SH-SY5Y (cell line): ENCODE results near the gene PREX1.

Experiments used
- GATA2 ChIP-seq: IDR thresholded peaks from 2 replicates; pipeline ENCODE4 v1.6.1; 2011; ENCODE audit warnings: mild to moderate bottlenecking, low read depth, low read length
- GATA3 ChIP-seq: IDR thresholded peaks from 2 replicates; pipeline ENCODE4 v1.6.1; 2011; ENCODE audit warnings: low read depth, mild to moderate bottlenecking, low read length, moderate library complexity

The PREX1 gene

GRCh38 chr20:48603116-48603818 is 224.5 kb downstream of the PREX1 start:
- no peak for TF ChIP-seq GATA2
- no peak for TF ChIP-seq GATA3

- no peak for TF ChIP-seq GATA2
- no peak for TF ChIP-seq GATA3
Observed at GRCh38 chr20:48601798-48602197, 226.0 kb downstream of the PREX1 start.

GRCh38 chr20:48600470-48600945 is 227.3 kb downstream of the PREX1 start:
- TF ChIP-seq GATA2 (no peak), GATA3 (no peak)

- TF ChIP-seq GATA3: no peak
- TF ChIP-seq GATA2: no peak
Observed at GRCh38 chr20:48599748-48600469, 227.9 kb downstream of the PREX1 start.

DNA sequence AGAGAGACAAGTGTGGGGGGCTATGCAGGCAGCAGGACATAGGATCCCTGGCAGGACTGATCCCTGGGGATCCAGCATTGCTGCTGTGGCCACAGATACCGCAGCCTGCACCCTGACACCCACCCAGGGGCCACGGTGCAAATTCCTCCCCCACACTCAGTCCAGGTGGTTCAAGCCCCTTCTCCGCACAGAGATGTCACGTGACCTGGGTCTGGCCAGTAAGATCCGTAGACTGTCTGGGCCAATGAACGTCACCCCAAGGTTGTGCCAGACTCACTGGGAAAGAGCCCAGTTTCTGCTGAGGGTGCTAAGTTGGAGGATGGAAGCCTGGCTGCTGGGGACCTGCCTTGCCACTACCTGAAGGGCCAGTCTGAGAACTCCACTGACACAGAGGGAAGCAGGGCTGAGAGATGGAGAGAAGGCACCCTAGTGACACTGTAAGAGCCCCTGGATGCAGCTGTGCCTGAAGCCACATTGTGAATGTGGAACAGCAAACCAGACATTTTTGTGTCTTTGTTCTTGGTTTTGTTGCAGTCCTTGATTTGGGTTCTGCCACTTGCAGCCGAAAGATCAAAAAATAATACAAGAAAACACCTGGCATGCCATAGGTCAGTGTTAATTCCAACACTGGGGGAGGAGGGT is 228.6 kb downstream of the PREX1 start:
- no peak for TF ChIP-seq GATA2
- no peak for TF ChIP-seq GATA3

- TF ChIP-seq GATA3 (no peak), GATA2 (no peak)
Observed at GRCh38 chr20:48597521-48598302, 230.1 kb downstream of the PREX1 start.

GRCh38 chr20:48596334-48596898 is 231.4 kb downstream of the PREX1 start:
- no peak for TF ChIP-seq GATA3
- no peak for TF ChIP-seq GATA2

GRCh38 chr20:48595495-48596333 is 232.1 kb downstream of the PREX1 start:
- no peak for TF ChIP-seq GATA3
- TF ChIP-seq GATA2: no peak

DNA sequence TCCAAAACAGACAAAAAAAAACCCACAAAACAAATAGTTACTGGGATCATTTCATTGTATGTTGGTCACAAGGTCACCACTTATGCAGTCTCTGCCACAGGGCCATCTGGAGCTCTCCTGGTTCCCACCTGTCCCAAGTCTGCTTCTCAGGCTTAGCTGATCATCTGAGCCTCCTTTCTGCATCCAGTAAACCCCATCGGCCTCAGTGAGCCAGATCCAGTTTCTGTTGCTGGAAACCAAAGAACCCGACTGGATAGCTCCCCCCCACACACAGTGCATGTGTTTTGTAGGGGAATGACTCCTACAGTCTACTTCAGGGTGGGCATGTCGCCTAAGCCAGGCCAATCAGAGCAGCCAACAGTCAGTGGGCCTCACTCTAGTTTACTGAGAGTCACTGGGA is 233.3 kb downstream of the PREX1 start:
- TF ChIP-seq GATA2 (no peak), GATA3 (no peak)

GRCh38 chr20:48592107-48592940 is 235.5 kb downstream of the PREX1 start:
- TF ChIP-seq GATA3: no peak
- TF ChIP-seq GATA2: no peak

GRCh38 chr20:48586730-48587129 is 241.1 kb downstream of the PREX1 start:
- TF ChIP-seq GATA2: no peak
- TF ChIP-seq GATA3: no peak
